Liver (tissue), 9 donors: ENCODE results near the gene KCNMB2. TPM values are rescaled to one million over a fixed set of nuclear protein-coding genes. Genes with fewer than 3 reads are reported as not detected.

Experiments used
- DNase-seq: peaks from one replicate; pipeline ENCODE4 v3.0.0-alpha.2; 2017; ENCODE audit warnings: low spot score
- H3K27ac ChIP-seq, 2 donors: one replicate each; pipeline ENCODE4 v1.7.0; 2013; ENCODE audit warnings: inconsistent platforms in 2 of 2, low read length in 2 of 2, control low read depth in 1 of 2, low read depth in 1 of 2, mild to moderate bottlenecking in 1 of 2
- H3K27me3 ChIP-seq, 4 donors: one replicate each; pipeline versions ENCODE4 v1.6.1 to v1.7.0; 2013; ENCODE audit warnings: low read length in 3 of 4, inconsistent platforms in 1 of 4, mild to moderate bottlenecking in 1 of 4, moderate library complexity in 1 of 4; ENCODE audit not compliant: control insufficient read depth in 4 of 4, insufficient read depth in 4 of 4
- H3K36me3 ChIP-seq, 4 donors: one replicate each; pipeline versions ENCODE4 v1.6.1 to v1.7.0; 2013; ENCODE audit warnings: low read length in 3 of 4, mild to moderate bottlenecking in 3 of 4, low read depth in 1 of 4, moderate library complexity in 1 of 4; ENCODE audit not compliant: control insufficient read depth in 4 of 4, insufficient read depth in 3 of 4
- H3K4me1 ChIP-seq, 4 donors: one replicate each; pipeline versions ENCODE4 v1.6.1 to v1.7.0; 2013; ENCODE audit warnings: low read length in 3 of 4, mild to moderate bottlenecking in 3 of 4, moderate library complexity in 1 of 4; ENCODE audit not compliant: control insufficient read depth in 4 of 4, insufficient read depth in 4 of 4
- H3K4me3 ChIP-seq, 3 donors: one replicate each; pipeline versions ENCODE4 v1.6.1 to v1.7.0; 2013; ENCODE audit warnings: low read length in 3 of 3, control low read depth in 1 of 3, low read depth in 1 of 3, mild to moderate bottlenecking in 1 of 3
- H3K9ac ChIP-seq, 2 donors: one replicate each; pipeline ENCODE4 v1.7.0; 2013; ENCODE audit warnings: low read length in 2 of 2, mild to moderate bottlenecking in 2 of 2, moderate library complexity in 2 of 2, control low read depth in 1 of 2, low read depth in 1 of 2
- H3K9me3 ChIP-seq, 4 donors: one replicate each; pipeline versions ENCODE4 v1.6.1 to v1.7.0; 2013; ENCODE audit warnings: low read length in 3 of 4; ENCODE audit not compliant: control insufficient read depth in 4 of 4
- CTCF ChIP-seq: fragments of 150-350 bp; IDR thresholded peaks from 2 replicates; pipeline ENCODE4 v1.5.1; 2017; ENCODE audit warnings: improper control_type of control experiment, low read depth, low read length; ENCODE audit not compliant: missing input control
- EGR1 ChIP-seq, 2 donors: IDR thresholded peaks; 2 replicates each; pipeline ENCODE4 v1.6.1; 2016 to 2018; ENCODE audit warnings: antibody characterized with exemption in 2 of 2, low read depth in 2 of 2
- FOXA1 ChIP-seq: IDR thresholded peaks from 2 replicates; pipeline ENCODE4 v1.6.1; 2016; ENCODE audit warnings: antibody characterized with exemption
- FOXA2 ChIP-seq: IDR thresholded peaks from 2 replicates; pipeline ENCODE4 v1.6.1; 2016; ENCODE audit warnings: antibody characterized with exemption
- HNF4A ChIP-seq, 2 donors: conservative IDR thresholded peaks; 2 replicates each; pipeline ENCODE4 v1.6.1; 2016; ENCODE audit warnings: antibody characterized with exemption in 2 of 2, mild to moderate bottlenecking in 2 of 2
- HNF4G ChIP-seq: IDR thresholded peaks from 2 replicates; pipeline ENCODE4 v1.6.1; 2016; ENCODE audit warnings: antibody characterized with exemption
- MAX ChIP-seq: IDR thresholded peaks from 2 replicates; pipeline ENCODE4 v1.6.1; 2016; ENCODE audit warnings: antibody characterized with exemption
- NR2F2 ChIP-seq: IDR thresholded peaks from 2 replicates; pipeline ENCODE4 v1.6.1; 2016; ENCODE audit warnings: antibody characterized with exemption
- RAD21 ChIP-seq, 2 donors: IDR thresholded peaks; 2 replicates each; pipeline ENCODE4 v1.6.1; 2016; ENCODE audit warnings: antibody characterized with exemption in 2 of 2, mild to moderate bottlenecking in 2 of 2
- REST ChIP-seq: IDR thresholded peaks from 2 replicates; pipeline ENCODE4 v1.6.1; 2016; ENCODE audit warnings: antibody characterized with exemption, mild to moderate bottlenecking
- RXRA ChIP-seq, 2 donors: IDR thresholded peaks; 2 replicates each; pipeline ENCODE4 v1.6.1; 2017 to 2018; ENCODE audit warnings: antibody characterized with exemption in 2 of 2, mild to moderate bottlenecking in 1 of 2
- SP1 ChIP-seq: IDR thresholded peaks from 2 replicates; pipeline ENCODE4 v1.6.1; 2018; ENCODE audit warnings: antibody characterized with exemption, mild to moderate bottlenecking
- TAF1 ChIP-seq: conservative IDR thresholded peaks from 2 replicates; pipeline ENCODE4 v1.6.1; 2016; ENCODE audit warnings: antibody characterized with exemption, mild to moderate bottlenecking
- YY1 ChIP-seq: IDR thresholded peaks from 2 replicates; pipeline ENCODE4 v1.6.1; 2016; ENCODE audit warnings: antibody characterized with exemption, mild to moderate bottlenecking
- ZBTB33 ChIP-seq: IDR thresholded peaks from 2 replicates; pipeline ENCODE4 v1.6.1; 2016; ENCODE audit warnings: antibody characterized with exemption
- WGBS: extraction: QIAGEN DNeasy Blood & Tissue Kit; methylation state at CpG from one replicate; pipeline ENCODE4 v1.1.7; 2013; 5-methylcytosine and 5-hydroxymethylcytosine counted together
- polyA plus RNA-seq, 2 donors: library from polyadenylated mRNA; stranded (reverse) in 1 of 2; unstranded in 1 of 2; fragments of 200-250 nt in 1 of 2; fragments of >200 nt in 1 of 2; fragmentation: Nextera tagmentation in 1 of 2; extraction: Ambion mirVana in 1 of 2; gene quantifications; one replicate each; pipeline versions ENCODE4 v1.2.1 to v1.2.3, GENCODE V29; 2013 to 2015
- total RNA-seq, 2 donors: library from RNA; depleted of rRNA; stranded (reverse); fragments of >200 nt; gene quantifications; one replicate each; pipeline ENCODE4 v1.2.3, GENCODE V29; 2014
- donor health status: healthy.
- donor health status: healthy.
- donor health status: healthy.
- donor health status: healthy.
- donor health status: healthy.

The KCNMB2 gene
- total and polyA plus RNA-seq, 4 donors = 0.08 to 0.33 (median 0.16) TPM; not detected in 1

GRCh38 chr3:178540184-178540583 lies 3.9 kb downstream of the KCNMB2 start:
- Histone ChIP-seq H3K9ac (no peak overlapping the region), H3K9me3 (no peaks in the 10 kb centered on the region), H3K36me3 (no peaks in the 10 kb centered on the region), H3K27me3 (peaks cover 0 to 11% (median 2%) of the 10 kb centered on the region in 4 donors), H3K4me1 (no peaks in the 10 kb centered on the region), H3K4me3 (no peak overlapping the region), H3K27ac (no peak overlapping the region)
- 75% methylated on average over 3 of the region's 3 CpGs for WGBS
- TF ChIP-seq NR2F2 = no peak
- no peak for TF ChIP-seq HNF4G
- no peak for TF ChIP-seq REST
- TF ChIP-seq HNF4A (conservative IDR thresholded peaks at IDR 0.05) = no peak
- TF ChIP-seq ZBTB33 = no peak
- no peak for TF ChIP-seq RAD21 (IDR thresholded peaks at IDR 0.05)
- no peak for TF ChIP-seq EGR1 (IDR thresholded peaks at IDR 0.05; ENCODE audit: low read depth in 2 of 2)
- no peak for TF ChIP-seq YY1
- no peak for TF ChIP-seq TAF1
- TF ChIP-seq FOXA2 = no peak
- TF ChIP-seq MAX = no peak
- TF ChIP-seq CTCF = no peak
- no peak for DNase-seq

DNA sequence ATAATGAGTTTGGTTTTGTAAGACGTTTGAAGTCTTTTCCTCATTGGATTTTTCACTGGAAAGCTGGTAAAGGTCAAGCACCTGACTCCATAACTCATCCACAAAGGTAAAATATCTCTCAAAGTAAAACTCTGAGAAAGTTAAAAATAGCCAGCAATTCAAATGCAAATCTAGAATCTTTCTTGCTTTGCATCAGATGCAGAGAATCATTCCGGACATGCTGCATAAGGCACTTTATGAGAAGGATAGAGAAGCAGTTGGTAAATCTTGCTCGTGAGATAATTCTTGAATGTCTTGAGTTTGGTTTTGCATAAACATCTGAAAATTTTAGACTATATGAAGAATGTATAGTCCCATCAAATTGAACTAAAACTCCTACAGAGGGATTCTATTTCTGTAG lies 9.1 kb downstream of the KCNMB2 start:
- H3K9me3 ChIP-seq = no peaks in the 10 kb centered on the region
- H3K4me1 ChIP-seq = no peaks in the 10 kb centered on the region
- no peak overlapping the region for H3K9ac ChIP-seq
- WGBS = 58% methylated on average over 3 of the region's 3 CpGs
- DNase-seq = no peak
- H3K4me3 ChIP-seq = no peak overlapping the region
- H3K27ac ChIP-seq = no peak overlapping the region
- H3K27me3 ChIP-seq = peaks cover 0 to 3% (median 0%) of the 10 kb centered on the region in 4 donors
- H3K36me3 ChIP-seq = no peaks in the 10 kb centered on the region
- TF ChIP-seq NR2F2 = no peak
- TF ChIP-seq RAD21 (IDR thresholded peaks at IDR 0.05) = no peak
- TF ChIP-seq SP1 = no peak
- no peak for TF ChIP-seq RXRA (IDR thresholded peaks at IDR 0.05)
- TF ChIP-seq EGR1 (IDR thresholded peaks at IDR 0.05; ENCODE audit: low read depth in 2 of 2) = no peak
- no peak for TF ChIP-seq REST
- no peak for TF ChIP-seq HNF4G
- no peak for TF ChIP-seq CTCF
- no peak for TF ChIP-seq MAX
- TF ChIP-seq FOXA1 = no peak
- TF ChIP-seq TAF1 = no peak
- no peak for TF ChIP-seq ZBTB33
- no peak for TF ChIP-seq FOXA2
- TF ChIP-seq HNF4A (conservative IDR thresholded peaks at IDR 0.05) = no peak
